Rectal smooth muscle tissue (tissue), 1 donor: ENCODE measurements around the gene FOXA1.

ENCODE experiments used
- H3K27ac ChIP-seq: one replicate; pipeline ENCODE4 v1.7.0; 2013; ENCODE audit warnings: low read depth, low read length, inconsistent platforms
- H3K27me3 ChIP-seq: one replicate; pipeline ENCODE4 v1.7.0; 2013; ENCODE audit warnings: low read length; ENCODE audit not compliant: control insufficient read depth, insufficient read depth
- H3K36me3 ChIP-seq: one replicate; pipeline ENCODE4 v1.7.0; 2013; ENCODE audit warnings: low read length; ENCODE audit not compliant: control insufficient read depth, insufficient read depth
- H3K4me1 ChIP-seq: one replicate; pipeline ENCODE4 v1.7.0; 2013; ENCODE audit warnings: low read length; ENCODE audit not compliant: control insufficient read depth, insufficient read depth
- H3K4me3 ChIP-seq: one replicate; pipeline ENCODE4 v1.7.0; 2013; ENCODE audit warnings: low read length
- H3K9ac ChIP-seq: one replicate; pipeline ENCODE4 v1.7.0; 2013; ENCODE audit warnings: low read length

Gene FOXA1

DNA sequence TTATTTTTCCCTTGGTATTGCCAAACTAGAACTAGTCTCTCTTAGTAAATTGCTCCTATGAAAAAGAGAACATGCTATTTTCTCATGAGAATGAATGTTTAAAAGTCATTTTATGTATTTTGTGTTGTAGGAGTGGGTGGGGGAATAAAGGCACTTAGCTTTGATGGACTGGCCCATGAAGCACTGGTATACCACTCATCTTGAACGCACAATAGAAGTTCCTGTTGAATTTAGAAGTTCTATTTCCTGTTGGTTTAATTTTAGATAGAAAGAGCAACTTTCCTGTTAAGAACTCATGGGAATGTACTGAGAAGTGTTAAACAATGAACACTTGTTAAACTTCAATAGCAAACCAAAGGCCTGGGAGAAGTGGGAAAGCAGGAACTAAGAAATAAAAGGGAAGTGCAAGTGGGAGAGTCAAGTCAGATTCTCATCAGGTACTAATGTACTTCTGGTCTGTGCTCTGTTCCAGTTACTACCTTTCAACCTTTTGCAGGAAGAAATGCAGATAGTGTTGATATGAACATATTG is 23.5 kb upstream of the FOXA1 start:
- H3K9ac ChIP-seq: no peak overlapping the region
- no peaks in the 10 kb centered on the region for H3K4me1 ChIP-seq
- H3K36me3 ChIP-seq: no peaks in the 10 kb centered on the region
- no peaks in the 10 kb centered on the region for H3K27me3 ChIP-seq
- no peak overlapping the region for H3K4me3 ChIP-seq
- H3K27ac ChIP-seq: no peak overlapping the region

DNA sequence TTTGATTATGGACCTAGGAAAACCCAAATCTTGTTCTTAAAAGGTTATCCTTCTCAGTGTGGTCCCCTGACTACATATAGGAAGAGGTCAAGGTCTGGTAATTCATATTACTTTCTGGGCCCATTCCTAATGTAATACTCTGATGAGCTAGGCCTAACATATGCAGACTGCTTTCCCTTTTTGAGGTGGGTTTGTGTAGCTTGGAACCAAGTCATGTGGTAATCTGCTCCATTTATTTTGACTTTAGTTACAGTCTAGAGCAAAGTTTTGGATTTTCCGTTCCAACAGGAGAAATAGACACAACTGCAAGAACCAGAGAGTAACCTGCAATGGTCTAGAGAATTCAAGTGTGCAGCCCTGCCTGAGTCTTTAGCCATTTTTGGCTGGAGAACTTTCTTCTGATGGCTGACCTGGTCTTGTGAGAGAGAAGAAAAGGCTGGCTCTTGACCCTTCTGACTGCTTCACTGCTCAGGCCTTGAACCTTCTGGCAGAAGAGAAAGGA is 22.9 kb upstream of the FOXA1 start:
- no peaks in the 10 kb centered on the region for H3K36me3 ChIP-seq
- no peaks in the 10 kb centered on the region for H3K27me3 ChIP-seq
- H3K4me1 ChIP-seq: no peaks in the 10 kb centered on the region
- no peak overlapping the region for H3K4me3 ChIP-seq
- H3K27ac ChIP-seq: no peak overlapping the region
- no peak overlapping the region for H3K9ac ChIP-seq

DNA sequence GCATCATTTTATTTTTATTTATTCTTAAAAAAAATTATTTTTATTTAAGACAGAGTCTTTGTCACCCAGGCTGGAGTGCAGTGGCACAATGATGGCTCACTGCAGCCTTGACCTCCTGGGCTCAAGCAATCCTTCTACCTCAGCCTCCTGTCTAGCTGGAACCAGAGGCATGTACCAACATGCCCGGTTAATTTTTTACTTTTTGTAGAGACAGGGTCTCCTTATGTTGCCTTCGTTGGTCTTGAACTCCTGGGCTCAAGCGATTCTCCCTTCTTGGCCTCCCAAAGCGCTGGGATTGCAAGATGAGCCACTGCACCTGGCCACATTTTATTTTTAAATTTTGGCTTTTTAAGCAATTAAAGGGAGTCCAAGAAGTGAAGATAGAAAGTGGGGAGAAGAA is 21.8 kb upstream of the FOXA1 start:
- no peaks in the 10 kb centered on the region for H3K27me3 ChIP-seq
- no peak overlapping the region for H3K9ac ChIP-seq
- H3K4me3 ChIP-seq: no peak overlapping the region
- H3K27ac ChIP-seq: no peak overlapping the region
- H3K4me1 ChIP-seq: no peaks in the 10 kb centered on the region
- no peaks in the 10 kb centered on the region for H3K36me3 ChIP-seq

GRCh38 chr14:37615582-37616289 is 20.7 kb upstream of the FOXA1 start:
- Histone ChIP-seq H3K36me3 (no peaks in the 10 kb centered on the region), H3K4me1 (no peaks in the 10 kb centered on the region), H3K27ac (no peak overlapping the region), H3K9ac (no peak overlapping the region), H3K27me3 (no peaks in the 10 kb centered on the region), H3K4me3 (no peak overlapping the region)

- Histone ChIP-seq H3K9ac (no peak overlapping the region), H3K27ac (no peak overlapping the region), H3K36me3 (no peaks in the 10 kb centered on the region), H3K4me1 (no peaks in the 10 kb centered on the region), H3K27me3 (no peaks in the 10 kb centered on the region), H3K4me3 (no peak overlapping the region)
Measured at GRCh38 chr14:37610945-37611523, 16.0 kb upstream of the FOXA1 start.

DNA sequence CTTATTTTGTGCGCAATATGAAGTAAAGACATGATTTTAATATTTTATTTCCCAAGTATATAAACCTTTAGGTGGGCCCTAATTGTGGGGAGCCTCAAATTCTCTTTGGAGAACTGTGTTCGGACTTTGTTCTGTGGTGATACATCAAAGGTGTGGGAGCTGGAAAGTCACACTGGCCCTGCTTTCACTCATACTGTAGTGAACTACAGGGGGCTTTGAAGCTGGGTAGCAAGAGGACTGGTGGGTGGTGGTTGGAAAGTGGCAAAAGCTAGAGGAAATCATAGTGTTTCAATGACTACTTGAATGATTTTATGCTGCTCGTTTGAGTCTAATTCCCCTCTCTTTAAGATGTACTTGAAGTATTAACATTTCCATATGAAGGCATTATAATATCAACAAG is 13.6 kb upstream of the FOXA1 start:
- H3K36me3 ChIP-seq: no peaks in the 10 kb centered on the region
- H3K9ac ChIP-seq: no peak overlapping the region
- no peaks in the 10 kb centered on the region for H3K4me1 ChIP-seq
- no peak overlapping the region for H3K4me3 ChIP-seq
- peaks cover 2% of the 10 kb centered on the region for H3K27me3 ChIP-seq
- H3K27ac ChIP-seq: no peak overlapping the region

DNA sequence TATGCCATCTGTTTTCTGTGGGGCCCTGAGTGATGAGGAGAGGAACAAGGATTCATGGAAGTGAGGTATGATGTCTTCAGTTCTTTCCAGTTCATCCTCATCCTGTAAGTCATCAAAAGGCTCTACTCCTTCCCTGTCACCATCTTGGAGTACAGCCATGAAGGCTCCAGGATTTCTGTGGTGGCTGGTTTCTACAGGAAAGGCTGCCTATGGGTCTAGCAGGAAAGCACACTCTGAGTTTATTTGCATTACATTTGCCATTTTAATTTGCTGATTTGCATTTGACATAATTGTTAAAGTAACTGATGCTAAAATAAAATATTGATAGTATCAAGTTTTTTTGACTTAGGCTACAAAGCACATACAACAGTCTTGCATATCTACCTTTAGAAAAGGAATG is 11.6 kb upstream of the FOXA1 start:
- no peaks in the 10 kb centered on the region for H3K36me3 ChIP-seq
- peaks cover 8% of the 10 kb centered on the region for H3K27me3 ChIP-seq
- H3K9ac ChIP-seq: no peak overlapping the region
- H3K4me1 ChIP-seq: no peaks in the 10 kb centered on the region
- no peak overlapping the region for H3K27ac ChIP-seq
- no peak overlapping the region for H3K4me3 ChIP-seq

DNA sequence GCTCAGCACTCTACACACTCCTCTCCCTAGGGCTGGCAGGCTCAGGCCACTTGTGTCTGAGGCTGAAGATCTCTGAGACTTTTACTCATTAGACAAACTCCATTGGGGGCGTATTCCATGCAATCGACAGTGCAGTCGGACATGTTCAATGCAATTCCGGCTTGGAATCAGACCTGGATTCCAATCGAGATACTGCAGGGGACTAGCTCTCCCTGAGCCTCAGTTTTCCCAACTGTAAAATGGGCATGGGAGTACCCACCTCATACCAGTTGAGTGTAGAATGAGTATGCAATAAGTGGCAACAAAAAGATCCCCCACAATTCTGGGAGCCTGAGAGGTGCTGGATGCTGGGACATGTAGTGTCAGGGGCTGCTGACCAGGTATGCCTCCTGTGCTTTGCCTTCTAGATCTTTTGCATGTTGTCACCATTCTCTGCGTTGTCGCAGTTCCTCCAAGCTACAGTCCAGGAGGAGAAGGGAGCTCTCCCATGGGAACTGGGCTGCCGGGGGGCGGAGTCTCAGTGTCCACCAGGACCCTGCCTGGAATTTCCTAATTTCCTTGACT is 8.7 kb upstream of the FOXA1 start:
- no peak overlapping the region for H3K9ac ChIP-seq
- no peaks in the 10 kb centered on the region for H3K4me1 ChIP-seq
- no peak overlapping the region for H3K4me3 ChIP-seq
- no peak overlapping the region for H3K27ac ChIP-seq
- no peaks in the 10 kb centered on the region for H3K36me3 ChIP-seq
- H3K27me3 ChIP-seq: peaks cover 20% of the 10 kb centered on the region

- no peak overlapping the region for H3K27ac ChIP-seq
- H3K4me1 ChIP-seq: no peaks in the 10 kb centered on the region
- no peak overlapping the region for H3K9ac ChIP-seq
- no peaks in the 10 kb centered on the region for H3K36me3 ChIP-seq
- no peak overlapping the region for H3K4me3 ChIP-seq
- peaks cover 29% of the 10 kb centered on the region for H3K27me3 ChIP-seq
Measured at GRCh38 chr14:37602605-37603453, 7.8 kb upstream of the FOXA1 start.

- Histone ChIP-seq H3K27me3 (peaks cover 35% of the 10 kb centered on the region), H3K36me3 (no peaks in the 10 kb centered on the region), H3K4me3 (no peak overlapping the region), H3K9ac (no peak overlapping the region), H3K27ac (no peak overlapping the region), H3K4me1 (no peaks in the 10 kb centered on the region)
Measured at GRCh38 chr14:37601865-37602264, 6.8 kb upstream of the FOXA1 start.

DNA sequence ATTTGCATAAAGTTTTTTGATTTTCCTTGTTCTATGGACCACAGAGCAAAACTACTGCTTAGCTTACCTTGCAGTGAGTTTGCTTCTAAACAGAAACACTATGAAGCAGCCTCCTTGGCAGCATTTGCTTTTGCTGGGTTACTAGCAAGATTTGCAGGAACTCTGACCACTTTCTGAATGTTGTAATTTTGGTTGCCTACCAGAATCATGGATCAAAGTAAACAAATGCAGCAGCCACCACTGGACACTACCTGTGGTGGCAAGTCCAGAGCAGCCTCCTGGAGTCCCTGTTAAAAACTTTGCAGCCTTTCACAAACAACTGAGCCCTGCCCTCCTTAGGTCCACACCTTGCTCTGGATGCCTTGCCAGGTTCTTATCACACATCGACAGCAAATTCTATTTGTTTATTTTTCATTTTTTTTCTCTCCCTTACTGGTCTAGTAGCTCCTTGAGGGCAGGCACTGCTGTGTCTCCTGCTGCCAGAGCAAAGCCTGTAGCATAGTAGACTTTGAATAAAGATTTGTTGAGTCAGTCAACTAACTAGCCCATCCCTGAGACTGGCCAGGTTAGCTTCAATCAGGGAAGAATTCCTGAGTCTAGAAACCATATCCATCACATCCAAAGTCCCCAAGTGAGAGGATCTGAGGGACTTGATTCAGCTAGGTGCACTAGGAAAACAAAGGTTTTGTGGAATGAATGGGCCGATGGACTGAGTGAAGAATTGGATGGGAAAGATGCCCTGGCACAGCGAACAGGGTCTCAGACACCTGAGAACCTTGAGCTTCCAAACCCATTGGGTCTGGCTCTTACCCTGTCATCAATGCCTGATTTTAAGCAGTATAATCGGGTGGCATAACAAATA is 6.1 kb upstream of the FOXA1 start:
- Histone ChIP-seq H3K9ac (no peak overlapping the region), H3K36me3 (no peaks in the 10 kb centered on the region), H3K27ac (no peak overlapping the region), H3K27me3 (peaks cover 35% of the 10 kb centered on the region), H3K4me1 (no peaks in the 10 kb centered on the region), H3K4me3 (no peak overlapping the region)
